HG03571 (cell line): ENCODE data around the gene NBPF26.
A peak's percentile ranks its signal among the peaks of the same experiment; 100 is the strongest.
"Not testable (repeated sequence)": the region's sequence is repeated elsewhere in the genome, so short reads cannot be mapped to it uniquely, and the experiment has no call there.

Experiments
- ATAC-seq: cut with Tn5 transposase; IDR thresholded peaks from one replicate; pipeline ENCODE4 v1.9.1; 2021; ENCODE audit not compliant: unreplicated experiment

NBPF26 gene

DNA sequence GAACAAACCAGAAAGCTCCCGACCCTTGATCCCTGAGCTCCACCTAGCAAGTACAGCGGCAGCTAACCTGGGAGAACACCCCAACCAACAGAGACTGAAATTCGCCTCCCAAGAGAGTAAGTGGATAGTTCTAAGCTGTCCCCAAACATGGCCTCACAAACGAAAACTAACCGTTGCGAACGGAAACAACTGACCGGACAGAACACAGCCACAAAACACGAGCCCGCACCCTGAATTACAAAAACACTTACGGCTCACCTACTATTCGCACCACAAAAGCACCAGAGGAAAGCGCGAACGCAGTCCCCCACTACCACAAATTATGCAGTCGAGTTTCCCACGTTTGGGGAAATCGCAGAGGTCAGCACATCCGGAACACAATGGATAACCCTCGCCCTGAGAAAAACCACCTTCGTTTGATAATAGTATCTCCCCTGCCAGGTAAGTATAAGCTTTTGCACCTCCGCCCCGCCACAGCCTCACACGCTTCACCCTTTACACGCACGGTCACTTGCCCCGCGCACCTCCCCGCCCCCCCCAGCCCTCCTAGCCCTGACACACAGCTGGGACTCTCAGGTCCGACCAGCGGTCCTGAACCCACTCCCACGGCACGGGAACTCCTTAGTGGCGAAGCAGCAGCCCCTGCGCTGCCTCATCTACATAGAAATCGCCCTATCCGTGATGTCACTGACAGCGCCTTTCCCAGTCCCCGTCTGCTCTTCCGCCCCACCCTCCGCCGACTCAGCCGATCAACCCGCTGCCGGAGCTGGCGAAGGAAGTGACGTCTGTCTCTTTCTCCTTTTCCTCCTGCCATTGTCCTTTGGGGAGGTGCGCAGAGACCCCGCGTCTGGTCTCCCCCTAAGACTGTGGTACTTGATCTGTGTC lies 127.0 kb downstream of the NBPF26 start:
- peak; percentile 89 for ATAC-seq

DNA sequence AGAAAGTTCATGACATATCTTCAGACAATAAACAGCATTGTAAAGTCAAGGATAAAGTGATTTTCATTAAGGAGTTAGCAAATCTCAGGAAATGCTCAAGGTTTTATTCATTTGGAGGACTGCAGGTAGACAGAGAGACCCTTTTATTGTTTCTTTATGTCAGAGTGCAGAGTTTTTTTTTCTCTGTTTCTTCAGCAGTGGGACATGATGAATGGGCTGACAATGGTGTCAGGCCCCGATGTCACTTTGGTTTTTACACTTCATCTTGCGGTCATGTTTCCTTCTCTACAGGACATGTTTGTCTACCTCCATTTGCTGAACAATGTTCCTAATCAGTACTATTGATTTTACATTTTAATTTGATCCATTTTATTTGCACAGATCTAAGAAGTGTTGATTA lies 134.4 kb downstream of the NBPF26 start:
- not testable (repeated sequence) for ATAC-seq

DNA sequence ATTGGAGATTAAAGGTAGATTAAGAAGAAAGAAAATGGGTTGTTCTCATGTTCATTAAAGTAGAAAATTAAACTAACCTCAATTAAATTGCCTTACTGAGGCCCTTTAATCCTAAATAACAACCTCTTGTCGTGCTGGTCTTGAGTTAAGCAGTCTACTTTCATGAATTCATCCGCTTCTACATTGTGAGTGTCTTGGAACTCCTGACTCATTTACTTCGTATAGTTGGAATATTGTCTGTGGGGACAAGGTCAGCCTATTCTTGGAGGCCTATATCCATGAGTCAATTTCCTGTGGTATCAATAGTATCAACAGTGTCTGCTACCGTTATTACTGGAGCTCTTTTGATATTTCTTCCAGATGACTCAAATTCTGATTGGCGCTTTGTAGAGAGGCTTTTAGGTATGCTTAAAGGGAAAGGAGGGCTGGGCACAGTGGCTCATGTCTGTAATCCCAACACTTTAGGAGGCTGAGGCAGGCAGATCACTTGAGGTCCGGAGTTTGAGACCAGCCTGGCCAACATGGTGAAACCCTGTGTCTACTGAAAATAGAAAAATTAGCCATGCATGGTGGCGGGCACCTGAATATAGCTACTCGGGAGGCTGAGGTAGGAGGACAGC lies 136.0 kb downstream of the NBPF26 start:
- ATAC-seq: not testable (repeated sequence)

DNA sequence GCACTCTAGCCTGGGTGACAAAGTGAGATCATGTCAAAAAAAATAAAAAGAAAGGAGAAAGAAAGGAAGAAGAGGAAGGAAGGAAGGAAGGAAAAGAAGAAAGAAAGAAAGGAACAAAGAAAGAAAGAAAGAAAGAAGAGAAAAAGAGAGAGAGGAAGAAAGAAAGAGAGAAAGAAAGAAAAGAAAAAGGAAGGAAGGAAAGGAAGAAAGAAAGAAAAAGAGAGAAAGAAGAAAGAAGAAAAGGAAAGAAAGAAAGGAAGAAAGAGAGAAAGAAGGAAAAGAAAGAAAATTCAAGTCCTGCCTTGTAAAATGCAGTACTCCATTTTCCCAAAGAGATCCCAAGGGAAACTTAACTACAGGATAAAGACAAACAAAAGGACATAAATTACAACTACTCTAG lies 154.5 kb downstream of the NBPF26 start:
- ATAC-seq: not testable (repeated sequence)

- not testable (repeated sequence) for ATAC-seq
Observed at GRCh38 chr1:120880056-120880455, 156.3 kb downstream of the NBPF26 start.

- ATAC-seq: not testable (repeated sequence)
Observed at GRCh38 chr1:120881934-120882333, 158.2 kb downstream of the NBPF26 start.
